K562 (cell line): ENCODE data around the gene IRF1. TPM values are rescaled to one million over a fixed set of nuclear protein-coding genes. Genes with fewer than 3 reads are reported as not detected.

ENCODE experiments used
- ARNT ChIP-seq, 2 experiments: fragments of 450-650 bp; IDR thresholded peaks; 2 replicates each; pipeline ENCODE4 v1.6.1; 2016; ENCODE audit warnings: mild to moderate bottlenecking in 1 of 2
- CBFA2T3 ChIP-seq: fragments of 450-650 bp; IDR thresholded peaks from 2 replicates; pipeline ENCODE4 v1.6.1; 2017
- GTF2E2 ChIP-seq: fragments of 200-800 bp; sonication (Bioruptor generic); IDR thresholded peaks from 2 replicates; pipeline ENCODE4 v1.6.1; 2016; ENCODE audit warnings: missing genetic modification characterization, missing compliant biosample characterization
- HDAC8 ChIP-seq: fragments of 450-650 bp; IDR thresholded peaks from 2 replicates; pipeline ENCODE4 v1.6.1; 2016; ENCODE audit warnings: mild to moderate bottlenecking, missing genetic modification characterization, moderate library complexity, missing compliant biosample characterization
- JUND ChIP-seq, 2 experiments: IDR thresholded peaks; 2 replicates in 1 of 2; 3 replicates in 1 of 2; pipeline ENCODE4 v1.6.1; 2011; ENCODE audit warnings: borderline replicate concordance in 2 of 2, low read depth in 2 of 2, low read length in 2 of 2, improper control_type of control experiment in 1 of 2, missing biosample characterization in 1 of 2, missing genetic modification characterization in 1 of 2, missing genetic modification reagents in 1 of 2
- MBD2 ChIP-seq: sonication (generic); IDR thresholded peaks from 2 replicates; pipeline ENCODE4 v1.6.1; 2016; ENCODE audit warnings: low read depth, borderline replicate concordance
- NCOA4 ChIP-seq: fragments of 450-650 bp; IDR thresholded peaks from 2 replicates; pipeline ENCODE4 v1.6.1; 2018; ENCODE audit warnings: mild to moderate bottlenecking; ENCODE audit not compliant: partially characterized antibody
- NR1H2 ChIP-seq: sonication (generic); formaldehyde crosslinking; IDR thresholded peaks from 2 replicates; pipeline ENCODE4 v1.4.0; 2020; ENCODE audit warnings: mild to moderate bottlenecking, missing genetic modification reagents
- PCBP1 ChIP-seq: fragments of 200-400 bp; formaldehyde crosslinking; IDR thresholded peaks from 2 replicates; pipeline ENCODE4 v1.6.1; 2018; ENCODE audit warnings: mild to moderate bottlenecking, low read depth, low read length; ENCODE audit not compliant: poor library complexity, severe bottlenecking
- POLR2AphosphoS2 ChIP-seq: IDR thresholded peaks from 2 replicates; pipeline ENCODE4 v1.6.1; 2012; ENCODE audit warnings: low read length, improper control_type of control experiment
- RCOR1 ChIP-seq, 2 experiments: IDR thresholded peaks; 2 replicates each; pipeline ENCODE4 v1.6.1; 2012; ENCODE audit warnings: low read depth in 2 of 2, low read length in 2 of 2, borderline replicate concordance in 1 of 2, improper control_type of control experiment in 1 of 2
- SMAD4 ChIP-seq: fragments of 250-450 bp; sonication (Bioruptor Pico); conservative IDR thresholded peaks from 2 replicates; pipeline ENCODE4 v1.8.0; 2021; ENCODE audit warnings: inconsistent platforms, mild to moderate bottlenecking, moderate library complexity
- STAT5A ChIP-seq: IDR thresholded peaks from 2 replicates; pipeline ENCODE4 v1.6.1; 2012; ENCODE audit warnings: low read length, inconsistent platforms, borderline replicate concordance
- TEAD4 ChIP-seq, 2 experiments: sonication (generic) in 1 of 2; formaldehyde crosslinking in 1 of 2; IDR thresholded peaks; 2 replicates each; pipeline versions ENCODE4 v1.6.1 to v1.8.0; 2012 to 2022; ENCODE audit warnings: borderline replicate concordance in 1 of 2, inconsistent platforms in 1 of 2, low read length in 1 of 2, mild to moderate bottlenecking in 1 of 2, missing genetic modification reagents in 1 of 2
- ZBTB11 ChIP-seq, 3 experiments: fragments of 200-800 bp in 1 of 3; fragments of 250-450 bp in 1 of 3; fragments of 450-650 bp in 1 of 3; sonication (Bioruptor Pico) in 1 of 3; sonication (Bioruptor generic) in 1 of 3; formaldehyde crosslinking in 1 of 3; IDR thresholded peaks; 2 replicates each; pipeline versions ENCODE4 v1.6.1 to v1.8.0; 2016 to 2022; ENCODE audit warnings: mild to moderate bottlenecking in 2 of 3, missing genetic modification characterization in 2 of 3, missing compliant biosample characterization in 1 of 3, moderate library complexity in 1 of 3
- ZBTB7A ChIP-seq: IDR thresholded peaks from 2 replicates; pipeline ENCODE4 v1.6.1; 2011; ENCODE audit warnings: low read depth, mild to moderate bottlenecking, low read length, moderate library complexity, borderline replicate concordance; ENCODE audit not compliant: control insufficient read depth
- ZC3H11A ChIP-seq: IDR thresholded peaks from 2 replicates; pipeline ENCODE4 v1.6.1; 2012; ENCODE audit warnings: low read depth, low read length, improper control_type of control experiment
- ZNF41 ChIP-seq: fragments of 250-450 bp; sonication (Bioruptor Pico); conservative IDR thresholded peaks from 2 replicates; pipeline ENCODE4 v1.4.0; 2020; ENCODE audit warnings: mild to moderate bottlenecking
- ZNF511 ChIP-seq: sonication (generic); formaldehyde crosslinking; IDR thresholded peaks from 2 replicates; pipeline ENCODE4 v1.8.0; 2022; ENCODE audit warnings: mild to moderate bottlenecking, missing genetic modification reagents
- ZNF766 ChIP-seq: fragments of 200-800 bp; sonication (Bioruptor generic); conservative IDR thresholded peaks from 2 replicates; pipeline ENCODE4 v1.6.1; 2016; ENCODE audit warnings: missing genetic modification characterization, missing compliant biosample characterization
- polyA plus RNA-seq, 8 experiments: library from polyadenylated mRNA; depleted of rRNA in 4 of 8; stranded (reverse) in 5 of 8; unstranded in 3 of 8; fragments of >200 nt; fragmentation: Nextera tagmentation in 2 of 8; fragmentation: Illumina TruSeq in 1 of 8; extraction: Ambion mirVana in 2 of 8; extraction: Trizol in 1 of 8; gene quantifications; 2 replicates each; pipeline versions ENCODE4 v1.2.1 to v1.2.3, GENCODE V29; 2011 to 2014; ENCODE audit warnings: inconsistent platforms in 1 of 8, missing spikeins in 1 of 8
- total RNA-seq, 7 experiments: library from RNA; depleted of rRNA in 6 of 7; stranded (reverse); fragments of >200 nt in 6 of 7; fragmentation: Illumina TruSeq in 2 of 7; extraction: Trizol in 2 of 7; gene quantifications; 2 replicates each; pipeline versions ENCODE4 v1.2.1 to v1.2.3, GENCODE V29; 2011 to 2021; ENCODE audit warnings: low replicate concordance in 1 of 7

The IRF1 gene
- total and polyA plus RNA-seq, 9 of the 15 experiments (the other 6 are each of a cell fraction or from before 2014, with no cell fraction given) = 1.1 to 12.3 (median 5.9) TPM

- TF ChIP-seq RCOR1 (IDR thresholded peaks at IDR 0.05; ENCODE audit: borderline replicate concordance in 1 of 2, low read depth in 2 of 2, low read length in 2 of 2) (peak in 1 of 2 experiments; percentile 62; a peak in 1 of 4 replicates), MBD2 (no peak), STAT5A (no peak), TEAD4 (IDR thresholded peaks at IDR 0.05; ENCODE audit: low read length) (peak; percentile 17; the same call in 1 of the 2 replicates), TEAD4 (CRISPR knock-in tag; IDR thresholded peaks at IDR 0.05; ENCODE audit: borderline replicate concordance) (no peak), POLR2AphosphoS2 (peak; percentile 47; the same call in 1 of the 2 replicates), NCOA4 (no peak), ZBTB7A (peak; percentile 91; the same call in 1 of the 2 replicates), JUND (IDR thresholded peaks at IDR 0.05; ENCODE audit: borderline replicate concordance, low read depth, low read length) (0 out of 2 replicates have a peak, but pooled peaks have one; percentile 6), JUND (tag; IDR thresholded peaks at IDR 0.05; ENCODE audit: borderline replicate concordance, low read depth, low read length) (no peak; the same call in 2 of the 3 replicates), ARNT (IDR thresholded peaks at IDR 0.05) (no peak), PCBP1 (peak; percentile 19), GTF2E2 (tag) (peak; percentile 78; the same call in 1 of the 2 replicates), ZNF511 (CRISPR knock-in tag) (no peak; the same call in 1 of the 2 replicates), ZNF766 (CRISPR knock-in tag) (no peak; the same call in 1 of the 2 replicates), ZNF41 (no peak), CBFA2T3 (0 out of 2 replicates have a peak, but pooled peaks have one; percentile 16), SMAD4 (CRISPR knock-in tag) (peak; percentile 51), ZC3H11A (no peak), HDAC8 (tag) (0 out of 2 replicates have a peak, but pooled peaks have one; percentile 40), NR1H2 (CRISPR knock-in tag) (no peak), ZBTB11 (CRISPR knock-in tag; IDR thresholded peaks at IDR 0.05) (no peak; a peak in 1 of 6 replicates)
Measured at GRCh38 chr5:132490484-132491367, at the start of gene IRF1 (continued).
